ENCODE data around the gene IL3RA.
A peak's percentile ranks its signal among the peaks of the same experiment; 100 is the strongest.
"Not testable (repeated sequence)": the region's sequence is repeated elsewhere in the genome, so short reads cannot be mapped to it uniquely, and the experiment has no call there.

IL3RA gene

GRCh38 chrX:1397441-1398270 is 61.1 kb downstream of the IL3RA start:
- no peak overlapping the region for H3K27ac ChIP-seq
- no peak for TF ChIP-seq ZFX (IDR thresholded peaks at IDR 0.05; ENCODE audit: borderline replicate concordance)
- no peak for TF ChIP-seq CTCF (IDR thresholded peaks at IDR 0.05)

- TF ChIP-seq CTCF (IDR thresholded peaks at IDR 0.05): no peak
- no peak for TF ChIP-seq ZFX (IDR thresholded peaks at IDR 0.05; ENCODE audit: borderline replicate concordance)
- H3K27ac ChIP-seq: no peak overlapping the region
Measured at GRCh38 chrX:1398431-1399340, 62.1 kb downstream of the IL3RA start.

GRCh38 chrX:1400049-1400448 is 63.5 kb downstream of the IL3RA start:
- peak overlapping the region; percentile 66 for H3K27ac ChIP-seq
- no peak for TF ChIP-seq CTCF (IDR thresholded peaks at IDR 0.05)

GRCh38 chrX:1400742-1401471 is 64.3 kb downstream of the IL3RA start:
- H3K27ac ChIP-seq: peak overlapping the region; percentile 66

GRCh38 chrX:1401611-1402430 is 65.2 kb downstream of the IL3RA start:
- H3K27ac ChIP-seq: peak overlapping the region; percentile 66
- no peak for TF ChIP-seq ZFX (IDR thresholded peaks at IDR 0.05; ENCODE audit: borderline replicate concordance)
- no peak for TF ChIP-seq CTCF (IDR thresholded peaks at IDR 0.05)

More at GRCh38 chrX:1400742-1401471, 64.3 kb downstream of the IL3RA start:
- TF ChIP-seq ZFX (IDR thresholded peaks at IDR 0.05; ENCODE audit: borderline replicate concordance) (no peak), CTCF (IDR thresholded peaks at IDR 0.05) (no peak)

- no peak overlapping the region for H3K27ac ChIP-seq
- TF ChIP-seq ZFX (IDR thresholded peaks at IDR 0.05; ENCODE audit: borderline replicate concordance): no peak
- TF ChIP-seq CTCF (IDR thresholded peaks at IDR 0.05): no peak
Measured at GRCh38 chrX:1403228-1403627, 66.6 kb downstream of the IL3RA start.

- H3K27ac ChIP-seq: not testable (repeated sequence)
Measured at GRCh38 chrX:1403867-1404266, 67.3 kb downstream of the IL3RA start.

- H3K27ac ChIP-seq: not testable (repeated sequence)
Measured at GRCh38 chrX:1405769-1406168, 69.2 kb downstream of the IL3RA start.

Measured in 22Rv1 (cell line).